Activated CD4-positive, alpha-beta T cell treated with anti-CD3 and anti-CD28 coated beads, Interleukin-2, Interleukin-6, amounts not matched to agents 100 ng/mL and 50 ng/mL, durations not matched to agents 16 hours and 8 hours (primary cell): ENCODE results near the gene HTR1D.
A peak's percentile ranks its signal among the peaks of the same experiment; 100 is the strongest.
"Not testable (repeated sequence)": the region's sequence is repeated elsewhere in the genome, so short reads cannot be mapped to it uniquely, and the experiment has no call there.

Experiments
- DNase-seq: peaks from one replicate; pipeline ENCODE4 v3.0.0-alpha.2; 2020

Gene HTR1D

DNA sequence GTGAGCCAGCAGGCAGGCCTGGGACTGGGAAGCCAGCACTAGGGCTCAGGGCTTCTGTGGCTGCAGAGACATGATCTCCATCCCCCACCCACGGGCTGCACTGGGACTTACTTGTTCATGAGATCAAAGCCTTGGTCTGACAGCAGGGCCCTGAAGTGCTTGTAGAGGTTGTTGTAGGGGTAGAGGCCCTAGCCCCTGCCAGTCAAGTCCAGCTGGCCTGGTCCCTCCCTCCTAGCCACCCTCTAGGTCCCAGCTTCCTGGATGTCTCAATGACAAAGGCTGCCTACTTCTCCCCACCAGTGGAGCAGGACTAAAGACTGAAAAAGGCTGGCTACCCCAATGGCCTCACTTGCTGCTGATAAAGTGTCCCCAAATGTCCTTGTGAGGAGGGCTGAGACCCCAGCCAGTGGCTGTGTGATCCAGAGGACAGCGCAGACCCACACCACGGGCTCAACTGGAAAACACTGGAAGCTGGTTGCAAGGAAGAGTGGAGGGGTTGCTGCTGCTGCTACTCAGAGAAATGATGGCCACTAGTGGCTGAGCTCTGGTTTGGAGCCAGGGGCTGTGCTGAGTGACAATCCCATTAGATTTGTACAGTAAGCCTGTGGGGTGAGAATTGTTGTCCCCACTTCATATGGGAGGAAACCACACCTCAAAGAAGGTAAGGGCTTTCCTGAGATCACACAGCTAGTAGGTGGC lies 1.4 kb downstream of the HTR1D start:
- no peak for DNase-seq

DNA sequence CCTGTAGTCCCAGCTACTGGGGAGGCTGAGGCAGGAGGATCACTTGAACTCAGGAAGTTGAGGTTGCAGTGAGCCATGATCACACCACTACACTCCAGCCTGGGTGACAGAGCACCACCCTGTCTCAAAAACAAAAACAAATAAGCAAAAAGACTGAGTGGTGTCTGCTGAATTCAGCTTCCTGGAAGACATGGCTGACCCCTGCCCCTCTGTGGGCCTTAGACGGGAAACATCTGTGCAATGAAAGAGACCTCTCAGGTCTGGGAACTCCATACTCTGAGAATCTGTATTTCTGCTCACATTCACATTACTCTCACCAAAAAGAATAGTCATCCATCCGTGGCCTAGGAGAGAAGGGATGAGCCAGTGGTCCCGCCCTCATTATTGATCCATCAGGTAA lies 2.0 kb downstream of the HTR1D start:
- no peak for DNase-seq

DNA sequence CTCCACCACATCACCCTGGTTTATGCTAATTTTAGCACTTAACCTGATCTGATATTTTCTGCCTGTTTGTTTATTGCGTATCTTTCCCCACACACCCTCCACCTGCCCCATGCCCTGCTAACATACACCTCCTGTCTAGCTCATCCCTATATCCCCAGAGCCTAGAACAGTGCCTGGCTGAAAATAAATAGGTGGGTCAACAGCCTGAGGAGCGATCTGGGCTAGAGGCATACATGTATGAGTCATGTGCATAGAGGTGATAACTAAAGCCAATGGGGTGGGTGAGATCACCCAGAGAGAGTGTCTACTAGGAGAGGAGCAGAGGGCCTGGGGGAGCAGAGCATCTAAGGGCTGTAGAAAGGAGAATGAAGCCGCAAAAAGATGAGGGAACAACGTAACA lies 2.7 kb downstream of the HTR1D start:
- DNase-seq: no peak

DNA sequence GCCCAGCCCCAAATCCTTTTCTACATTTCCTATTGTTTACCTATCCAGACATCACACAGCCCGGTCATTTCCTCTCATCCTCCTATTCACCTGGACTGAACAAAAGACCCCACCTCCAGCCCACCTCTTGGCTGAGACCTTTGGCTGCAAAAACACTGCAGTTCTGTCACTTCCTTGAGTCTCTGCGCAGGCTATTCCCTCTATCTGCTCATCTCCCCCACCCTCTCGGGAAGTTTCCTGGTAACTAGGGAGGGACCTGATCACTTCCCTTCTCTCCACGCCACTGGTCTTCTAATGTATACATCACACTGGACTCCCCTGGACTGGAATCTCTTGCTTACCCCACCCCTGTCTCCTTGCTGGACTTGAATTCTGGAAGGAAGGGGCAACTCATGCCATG lies 5.3 kb downstream of the HTR1D start:
- no peak for DNase-seq

DNA sequence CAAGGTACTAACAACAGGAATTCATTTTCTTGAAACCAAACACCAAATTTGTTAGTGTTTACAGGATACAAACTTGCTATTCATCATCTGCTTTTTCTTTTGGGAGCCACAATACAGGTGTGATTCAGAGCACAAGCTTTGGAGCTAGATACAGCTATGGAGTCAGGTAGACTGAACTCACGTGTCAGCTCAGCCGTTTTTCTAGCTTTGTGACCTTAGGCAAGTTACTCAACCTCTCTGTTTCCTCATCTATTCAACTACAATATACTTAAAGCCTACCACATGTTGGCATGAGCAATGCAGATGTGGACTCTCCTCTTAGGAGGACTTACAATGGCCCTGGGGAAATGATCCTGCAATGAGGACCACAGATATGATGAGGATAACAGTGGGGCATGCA lies 6.3 kb downstream of the HTR1D start:
- DNase-seq: no peak

DNA sequence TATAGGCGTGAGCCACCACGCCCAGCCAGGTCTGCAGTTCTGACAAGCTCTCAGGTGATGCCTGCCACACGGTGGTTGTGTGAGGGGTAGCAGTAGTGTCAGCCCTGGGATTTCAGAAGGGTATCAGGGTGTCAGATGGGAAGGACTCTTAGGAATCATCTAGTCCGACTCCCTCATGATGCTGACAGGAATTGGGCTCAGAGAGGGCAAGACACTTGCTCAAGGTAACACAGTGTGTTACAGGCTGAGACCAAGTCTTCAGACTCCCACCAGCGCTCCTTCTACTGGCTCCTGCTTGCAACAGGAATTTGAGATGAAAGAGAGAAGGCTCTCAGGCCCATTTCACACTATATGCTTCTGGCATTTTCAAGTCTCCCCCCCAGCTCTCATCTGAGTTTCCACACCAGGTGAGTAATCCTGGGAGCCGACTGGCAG lies 6.9 kb downstream of the HTR1D start:
- no peak for DNase-seq

DNA sequence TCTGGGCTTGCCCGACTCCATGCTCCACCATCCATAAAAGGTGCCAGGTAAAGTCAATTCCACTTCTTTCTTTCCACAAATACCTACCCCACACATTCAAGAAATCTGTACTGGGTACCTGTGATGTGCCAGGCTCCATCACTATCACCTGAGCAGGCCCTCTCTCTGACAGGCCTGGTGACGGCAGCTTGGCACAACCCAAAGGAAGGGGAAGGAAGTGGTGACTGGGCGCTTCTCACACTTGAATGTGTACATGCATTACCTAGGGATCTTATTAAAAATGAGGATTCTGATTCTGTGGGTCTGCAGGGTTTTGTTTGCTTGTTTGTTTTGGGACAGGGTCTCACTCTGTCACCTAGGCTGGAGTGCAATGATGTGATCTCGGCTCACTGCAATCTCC lies 7.5 kb downstream of the HTR1D start:
- no peak for DNase-seq

DNA sequence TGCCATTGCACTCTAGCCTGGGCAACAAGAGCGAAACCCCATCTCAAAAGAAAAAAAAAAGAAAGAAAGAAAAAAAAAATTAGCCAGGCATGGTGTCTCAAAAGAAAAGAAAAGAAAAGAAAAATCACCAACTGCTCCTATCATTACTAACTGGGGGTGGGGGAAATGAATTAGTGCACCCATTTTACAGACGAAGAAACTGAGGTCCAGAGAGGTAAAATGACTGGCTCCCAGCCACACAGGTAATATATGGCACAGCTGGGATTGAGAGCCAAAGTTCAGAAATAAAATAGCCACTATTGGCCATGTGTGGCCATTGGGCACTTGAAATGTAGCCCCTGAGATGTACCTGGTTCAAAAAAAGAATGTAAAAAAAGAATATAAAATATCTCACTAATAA lies 8.8 kb downstream of the HTR1D start:
- DNase-seq: no peak

DNA sequence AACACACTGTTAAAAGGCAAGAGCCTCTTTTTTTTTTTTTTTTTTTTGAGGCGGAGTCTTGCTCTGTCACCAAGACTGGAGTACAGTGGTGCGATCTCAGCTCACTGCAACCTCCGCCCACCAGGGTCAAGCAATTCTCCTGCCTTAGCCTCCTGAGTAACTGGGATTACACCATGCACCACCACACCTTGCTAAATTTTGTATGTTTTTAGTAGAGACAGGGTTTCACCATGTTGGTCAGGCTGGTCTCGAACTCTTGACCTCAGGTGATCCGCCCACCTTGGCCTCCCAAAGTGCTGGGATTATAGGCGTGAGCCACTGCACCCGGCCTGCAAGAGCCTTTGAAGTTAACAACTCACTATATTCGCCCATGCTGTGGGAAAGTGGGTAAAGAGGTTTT lies 9.6 kb downstream of the HTR1D start:
- DNase-seq: not testable (repeated sequence)

DNA sequence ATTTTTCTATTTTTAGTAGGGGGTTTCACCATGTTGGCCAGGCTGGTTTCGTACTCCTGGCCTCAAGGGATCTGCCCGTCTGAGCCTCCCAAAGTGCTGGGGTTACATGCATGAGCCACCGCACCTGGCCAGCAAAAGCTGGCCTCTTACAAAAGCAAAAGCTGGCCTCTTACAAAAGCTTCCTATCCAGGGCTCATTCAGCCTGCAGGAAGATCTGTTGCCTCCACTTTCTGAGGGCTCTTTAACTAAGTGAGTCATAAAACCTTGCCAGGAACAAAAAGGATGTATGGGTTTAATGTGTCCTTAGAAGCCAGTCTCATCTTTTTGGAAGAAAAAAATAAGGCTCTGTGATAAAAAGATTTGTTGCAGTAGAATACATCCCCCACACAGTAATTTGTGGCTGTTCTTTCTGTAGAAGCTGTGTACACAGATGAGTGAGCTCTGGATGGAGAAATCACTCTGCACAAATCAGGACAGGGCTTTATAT lies 15.0 kb downstream of the HTR1D start:
- DNase-seq: no peak

DNA sequence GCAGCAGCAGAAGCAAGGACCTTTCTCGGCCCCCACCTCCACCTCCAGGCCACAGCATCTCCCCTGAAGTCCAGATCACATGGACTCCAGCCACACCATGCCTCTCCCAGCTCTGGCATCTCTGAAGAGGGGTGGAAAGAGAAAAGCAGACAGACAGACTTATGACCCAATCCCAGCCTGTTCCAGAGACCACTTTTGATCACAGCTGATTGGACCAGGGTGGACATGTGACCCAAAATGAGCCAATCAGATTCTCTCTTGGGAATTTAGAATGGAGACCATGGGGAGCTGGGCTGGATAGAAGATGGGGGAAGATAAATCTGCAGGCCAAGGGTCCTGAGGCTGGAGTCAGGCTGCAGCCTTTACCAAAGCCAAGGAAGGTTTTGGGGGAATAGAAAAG lies 16.4 kb downstream of the HTR1D start:
- no peak for DNase-seq

DNA sequence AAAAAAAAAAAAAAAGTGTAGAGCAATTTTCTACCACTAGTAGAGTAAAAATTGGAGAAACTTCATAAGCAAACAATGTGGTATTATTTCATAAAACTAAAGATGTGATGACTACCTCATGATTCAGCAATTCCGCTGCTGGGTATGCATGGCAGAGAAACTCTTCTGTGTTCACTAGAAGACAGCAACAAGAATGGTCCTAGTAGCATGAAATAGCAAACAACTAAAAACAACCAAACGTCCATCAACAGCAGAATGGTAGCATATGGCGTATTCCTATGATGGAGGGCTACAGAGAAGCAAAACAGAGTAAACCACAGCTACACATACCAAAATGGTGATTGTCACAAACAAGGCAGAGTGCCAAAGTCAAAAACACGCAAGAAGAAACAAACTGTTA lies 18.9 kb downstream of the HTR1D start:
- DNase-seq: no peak

DNA sequence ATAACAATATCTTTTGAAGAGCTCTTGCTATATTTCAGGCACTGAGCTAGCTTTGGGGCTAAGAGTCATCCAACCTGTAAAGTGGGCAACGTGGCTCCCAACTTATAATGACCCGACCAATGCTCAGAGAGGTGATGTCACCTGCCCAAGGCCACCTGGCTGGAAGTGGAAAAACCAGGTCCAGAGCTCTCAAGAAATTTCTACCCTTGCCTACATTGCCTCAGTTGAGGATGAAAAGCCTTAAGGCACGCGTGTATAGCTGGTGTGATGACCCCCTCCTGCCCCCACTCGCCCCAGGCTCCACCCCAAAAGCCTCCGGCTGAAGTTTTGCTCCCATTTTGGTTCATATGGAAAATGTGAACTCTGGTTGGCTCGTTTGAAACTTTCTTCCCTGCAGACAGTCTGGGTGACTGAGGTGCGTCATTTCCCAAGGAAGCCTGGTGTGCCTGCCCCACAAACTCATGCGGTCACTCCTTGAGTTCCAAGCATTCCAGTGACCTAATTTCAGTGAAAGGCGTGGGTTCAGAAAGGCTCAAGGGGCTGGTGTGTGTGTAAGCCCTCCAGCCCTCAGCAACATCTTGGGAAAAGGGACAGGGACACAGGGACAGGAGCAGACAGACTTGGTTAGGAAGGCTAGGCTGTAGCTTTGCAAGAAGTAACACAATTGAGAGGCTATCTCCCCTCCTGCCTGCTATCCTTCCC lies 20.5 kb downstream of the HTR1D start:
- DNase-seq: no peak

DNA sequence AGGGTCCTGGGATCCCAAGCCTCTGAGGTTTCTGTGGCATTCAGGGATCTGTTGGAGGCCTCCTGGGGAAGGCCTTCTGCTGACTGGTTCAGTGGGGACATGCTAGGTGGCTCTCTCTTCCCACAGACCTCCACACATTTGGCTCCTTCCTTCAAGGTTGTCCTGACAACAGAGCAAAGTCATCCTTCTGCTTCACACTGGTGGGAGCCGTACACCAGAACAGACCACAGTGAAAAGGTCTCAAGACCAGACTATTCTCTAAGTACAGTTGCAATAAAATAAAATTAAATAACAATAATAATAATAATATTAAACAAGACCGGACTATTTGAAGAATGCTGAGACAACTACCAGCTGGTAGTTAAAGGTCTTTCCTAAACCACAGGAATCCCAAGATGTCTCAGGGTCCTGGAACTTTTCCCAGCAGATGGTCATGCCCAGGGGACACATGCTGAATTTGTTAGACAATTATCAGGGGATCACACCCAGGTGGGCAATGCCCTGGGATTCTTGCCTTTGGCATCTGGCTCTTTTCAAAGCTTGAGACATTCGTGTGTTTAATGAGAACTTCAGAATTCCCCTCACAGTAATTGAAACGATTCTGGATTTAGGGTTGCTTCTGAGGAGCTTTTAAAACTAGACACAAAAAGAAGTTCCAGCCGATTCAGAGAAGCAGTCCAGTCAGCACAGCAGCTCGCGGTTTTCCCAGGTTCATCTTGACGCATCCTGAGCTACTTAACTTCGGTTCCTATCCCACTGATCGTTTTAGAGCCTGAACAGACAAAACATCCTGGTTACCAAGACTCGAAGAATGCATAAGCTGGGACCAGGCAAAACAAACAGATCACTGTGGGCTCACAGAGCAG lies 22.9 kb downstream of the HTR1D start:
- no peak for DNase-seq

DNA sequence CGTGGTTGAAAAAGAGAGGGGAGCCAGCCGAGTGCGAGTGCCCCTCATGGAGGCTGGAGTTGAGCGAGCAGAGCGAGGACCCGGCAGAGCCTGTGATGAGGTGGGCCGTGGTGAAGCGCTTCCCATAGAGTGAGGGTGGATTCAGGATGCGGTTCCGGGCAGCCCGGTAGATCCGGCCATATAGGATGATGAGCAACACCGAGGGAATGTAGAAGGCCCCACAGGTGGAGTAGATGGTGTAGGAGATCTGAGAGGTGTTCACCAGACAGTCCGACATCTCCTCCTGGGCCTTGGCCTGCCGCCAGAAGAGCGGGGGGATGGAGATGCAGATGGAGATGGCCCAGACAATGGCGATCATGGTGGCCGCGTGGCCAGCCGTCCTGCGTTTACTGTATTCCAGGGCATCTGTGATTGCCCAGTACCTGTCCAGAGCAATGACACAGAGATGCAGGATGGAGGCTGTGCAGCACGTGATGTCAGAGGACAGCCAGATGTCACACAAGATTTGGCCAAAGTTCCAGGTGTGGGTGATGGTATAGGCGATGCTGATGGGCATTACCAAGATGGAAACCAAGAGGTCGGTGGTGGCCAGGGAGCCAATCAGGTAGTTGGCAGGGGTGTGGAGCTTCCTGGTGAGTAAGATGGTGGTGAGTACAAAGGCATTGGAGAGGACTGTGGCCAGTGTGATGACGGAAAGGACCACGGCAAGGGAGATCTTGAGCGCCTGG lies 23.7 kb downstream of the HTR1D start:
- DNase-seq: no peak

DNA sequence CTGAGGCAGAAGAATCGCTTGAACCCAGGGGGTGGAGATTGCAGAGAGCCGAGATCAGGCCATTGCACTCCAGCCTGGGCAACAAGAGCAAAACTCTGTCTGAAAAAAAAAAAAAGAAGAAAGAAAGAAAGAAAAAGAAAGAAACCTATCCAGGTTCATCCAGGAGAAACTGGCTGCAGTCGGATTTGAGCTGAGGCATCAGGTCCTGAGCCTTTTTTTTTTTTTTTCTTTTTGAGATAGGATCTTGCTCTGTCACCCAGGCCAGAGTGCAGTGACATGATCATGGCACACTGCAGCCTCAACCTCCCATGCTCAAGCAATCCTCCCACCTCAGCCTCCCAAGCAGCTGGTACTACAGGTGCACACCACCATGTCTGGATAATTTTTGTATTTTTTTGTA lies 26.1 kb downstream of the HTR1D start:
- no peak for DNase-seq

DNA sequence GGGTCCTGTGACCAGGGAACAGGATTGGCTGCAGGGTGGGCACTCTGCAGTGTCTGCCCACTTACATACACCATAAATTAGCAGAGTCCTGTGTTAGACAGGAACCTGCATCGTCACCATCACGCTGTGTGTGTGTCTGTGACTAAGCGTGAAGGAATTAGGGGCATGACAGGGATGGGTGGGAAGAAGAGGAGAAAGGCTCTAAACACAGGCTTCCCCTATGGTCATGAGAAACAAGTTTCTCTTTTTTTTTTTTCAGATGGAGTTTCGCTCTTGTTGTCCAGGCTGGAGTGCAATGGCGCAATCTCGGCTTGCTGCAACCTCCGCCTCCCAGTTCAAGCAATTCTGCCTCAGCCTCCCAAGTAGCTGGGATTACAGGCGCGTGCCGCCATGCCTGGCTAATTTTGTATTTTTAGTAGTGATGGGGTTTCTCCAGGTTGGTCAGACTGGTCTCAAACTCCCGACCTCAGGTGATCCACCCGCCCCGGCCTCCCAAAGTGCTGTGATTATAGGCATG lies 28.3 kb downstream of the HTR1D start:
- not testable (repeated sequence) for DNase-seq

DNA sequence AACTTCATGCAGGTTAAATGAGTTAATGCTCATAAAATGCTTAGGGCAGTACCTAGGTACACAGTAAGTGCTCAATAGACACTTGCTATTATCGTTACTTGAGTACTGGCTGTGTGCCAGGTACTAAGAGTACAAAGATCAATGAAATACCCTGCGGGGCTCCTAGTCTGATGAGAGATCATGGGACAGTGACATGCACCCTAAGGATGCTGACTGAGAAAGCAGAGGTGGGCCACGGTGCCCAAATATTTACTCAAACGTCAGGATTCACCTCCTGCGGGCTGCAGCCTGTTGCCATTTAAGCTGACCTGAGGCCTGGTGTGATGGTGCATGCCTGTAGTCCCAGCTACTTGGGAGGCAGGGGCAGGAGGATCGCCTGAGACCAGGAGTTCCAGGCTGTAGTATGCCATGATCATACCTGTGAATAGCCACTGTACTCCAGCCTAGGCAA lies 28.8 kb downstream of the HTR1D start:
- DNase-seq: no peak

DNA sequence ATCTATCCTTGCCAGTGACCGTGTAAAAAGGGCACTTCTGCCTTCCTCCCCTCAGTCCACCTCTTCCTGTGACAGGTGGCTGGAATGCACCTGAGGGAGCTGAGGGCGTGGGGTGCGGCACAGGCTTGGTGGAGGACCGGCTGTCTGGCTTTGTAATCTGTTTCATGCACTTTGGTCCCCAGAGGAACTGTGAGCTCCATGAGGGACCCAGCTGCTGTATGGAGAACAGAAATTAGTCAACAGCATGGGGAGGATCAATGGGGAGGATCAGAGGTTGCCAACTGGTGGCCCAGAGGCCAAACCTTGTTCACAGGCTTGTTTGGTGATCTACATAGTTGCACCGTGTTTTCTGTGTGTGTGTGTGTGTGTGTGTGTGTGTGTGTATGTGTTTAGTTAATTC lies 29.7 kb downstream of the HTR1D start:
- no peak for DNase-seq

DNA sequence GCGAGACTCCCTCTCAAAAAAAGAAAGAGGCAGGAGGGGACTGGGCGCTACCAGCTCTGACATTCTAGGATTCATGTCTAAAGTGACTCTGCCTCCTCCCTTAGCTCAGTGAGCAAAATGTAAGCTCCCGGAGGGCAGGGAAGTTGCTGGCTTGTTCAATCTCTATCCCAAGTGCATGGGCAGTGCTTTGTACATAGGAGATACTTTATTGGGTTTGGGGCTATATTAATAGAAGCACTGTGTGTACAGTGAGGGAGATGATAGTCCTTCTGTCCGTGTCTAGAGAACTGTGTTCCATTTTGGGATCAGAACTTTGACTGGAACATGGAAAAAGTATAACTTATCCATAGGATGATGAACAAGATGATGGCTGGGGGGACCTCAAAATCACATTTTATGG lies 31.9 kb downstream of the HTR1D start:
- DNase-seq: no peak

DNA sequence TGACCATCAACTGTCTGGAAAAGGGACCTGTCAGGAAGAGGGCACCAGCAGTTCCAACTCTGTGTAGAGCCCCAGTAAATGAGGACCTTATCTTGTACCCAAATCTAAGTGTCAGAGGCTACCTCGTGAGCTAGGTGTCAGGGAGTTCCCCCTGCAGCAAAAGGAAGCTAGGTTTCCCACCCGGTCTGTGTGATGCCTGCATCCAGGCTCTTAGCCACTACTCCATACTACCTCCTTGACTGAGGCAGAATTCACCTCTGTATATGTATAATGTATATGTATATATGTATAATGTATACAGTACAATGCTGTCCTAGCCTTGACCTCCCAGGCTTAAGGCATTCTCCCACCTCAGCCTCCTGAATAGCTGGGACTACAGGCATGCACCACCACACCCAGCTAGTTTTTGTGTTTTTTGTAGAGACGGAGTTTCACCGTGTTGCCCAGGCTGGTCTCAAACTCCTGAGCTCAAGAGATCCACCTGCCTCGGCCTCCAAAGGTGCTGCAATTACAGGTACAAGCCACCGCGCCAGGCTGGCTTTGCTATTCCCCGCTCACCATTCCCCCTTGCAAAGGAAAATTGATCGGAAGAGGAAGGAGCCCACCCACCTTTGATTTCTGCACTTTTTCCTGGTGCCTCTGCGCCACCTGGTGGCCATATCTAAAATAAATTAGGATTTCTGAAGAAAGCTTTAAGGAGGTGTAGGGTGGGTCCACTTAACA lies 32.9 kb downstream of the HTR1D start:
- DNase-seq: peak; percentile 53

DNA sequence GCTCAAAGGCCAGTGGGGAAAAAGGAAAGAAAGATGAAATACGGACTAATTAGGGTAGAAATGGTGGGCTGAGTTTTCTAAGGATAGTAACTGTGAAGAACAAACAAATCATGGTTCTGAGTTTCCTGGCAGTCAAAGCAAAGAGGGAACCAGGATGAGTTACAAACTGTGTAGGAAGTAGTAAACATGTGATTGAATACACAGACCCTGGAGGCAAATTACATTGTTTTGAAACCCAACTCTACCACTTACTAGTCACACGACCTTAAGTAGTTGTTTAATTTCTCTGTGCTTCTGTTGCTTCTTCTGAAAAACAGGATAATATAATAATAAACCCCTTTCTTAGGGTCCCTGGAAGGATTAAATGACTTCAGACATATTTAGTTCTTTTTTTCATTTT lies 37.4 kb downstream of the HTR1D start:
- DNase-seq: no peak
